ENCODE measurements around the gene DOCK3.

GRCh38 chr3:50825841-50826240, 151.1 kb downstream of the DOCK3 start:
- TF ChIP-seq, protein P1, sequence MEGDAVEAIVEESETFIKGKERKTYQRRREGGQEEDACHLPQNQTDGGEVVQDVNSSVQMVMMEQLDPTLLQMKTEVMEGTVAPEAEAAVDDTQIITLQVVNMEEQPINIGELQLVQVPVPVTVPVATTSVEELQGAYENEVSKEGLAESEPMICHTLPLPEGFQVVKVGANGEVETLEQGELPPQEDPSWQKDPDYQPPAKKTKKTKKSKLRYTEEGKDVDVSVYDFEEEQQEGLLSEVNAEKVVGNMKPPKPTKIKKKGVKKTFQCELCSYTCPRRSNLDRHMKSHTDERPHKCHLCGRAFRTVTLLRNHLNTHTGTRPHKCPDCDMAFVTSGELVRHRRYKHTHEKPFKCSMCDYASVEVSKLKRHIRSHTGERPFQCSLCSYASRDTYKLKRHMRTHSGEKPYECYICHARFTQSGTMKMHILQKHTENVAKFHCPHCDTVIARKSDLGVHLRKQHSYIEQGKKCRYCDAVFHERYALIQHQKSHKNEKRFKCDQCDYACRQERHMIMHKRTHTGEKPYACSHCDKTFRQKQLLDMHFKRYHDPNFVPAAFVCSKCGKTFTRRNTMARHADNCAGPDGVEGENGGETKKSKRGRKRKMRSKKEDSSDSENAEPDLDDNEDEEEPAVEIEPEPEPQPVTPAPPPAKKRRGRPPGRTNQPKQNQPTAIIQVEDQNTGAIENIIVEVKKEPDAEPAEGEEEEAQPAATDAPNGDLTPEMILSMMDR (IDR thresholded peaks at IDR 0.05; ENCODE audit: low read depth, low read length, missing input control): no peak
- TF ChIP-seq, protein P2, sequence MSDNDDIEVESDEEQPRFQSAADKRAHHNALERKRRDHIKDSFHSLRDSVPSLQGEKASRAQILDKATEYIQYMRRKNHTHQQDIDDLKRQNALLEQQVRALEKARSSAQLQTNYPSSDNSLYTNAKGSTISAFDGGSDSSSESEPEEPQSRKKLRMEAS (IDR thresholded peaks at IDR 0.05): no peak

Measured in liver (tissue), 2 donors.